Rectal smooth muscle tissue (tissue), 1 donor: ENCODE results near the gene LIN7A.

Source experiments
- H3K27ac ChIP-seq: one replicate; pipeline ENCODE4 v1.7.0; 2013; ENCODE audit warnings: low read depth, low read length, inconsistent platforms
- H3K27me3 ChIP-seq: one replicate; pipeline ENCODE4 v1.7.0; 2013; ENCODE audit warnings: low read length; ENCODE audit not compliant: control insufficient read depth, insufficient read depth
- H3K36me3 ChIP-seq: one replicate; pipeline ENCODE4 v1.7.0; 2013; ENCODE audit warnings: low read length; ENCODE audit not compliant: control insufficient read depth, insufficient read depth
- H3K4me1 ChIP-seq: one replicate; pipeline ENCODE4 v1.7.0; 2013; ENCODE audit warnings: low read length; ENCODE audit not compliant: control insufficient read depth, insufficient read depth
- H3K4me3 ChIP-seq: one replicate; pipeline ENCODE4 v1.7.0; 2013; ENCODE audit warnings: low read length
- H3K9ac ChIP-seq: one replicate; pipeline ENCODE4 v1.7.0; 2013; ENCODE audit warnings: low read length

The LIN7A gene

GRCh38 chr12:80937391-80938238 is at the start of gene LIN7A:
LIN7A (minus strand) TSS chr12:80937934; CDS start chr12:80937722, 212 bp downstream.
- H3K27ac ChIP-seq = peak within 1 kb of the TSS; percentile 30

GRCh38 chr12:80986224-80986623 is 48.5 kb upstream of the LIN7A start:
- Histone ChIP-seq H3K9ac (no peak overlapping the region), H3K27ac (no peak overlapping the region), H3K36me3 (no peaks in the 10 kb centered on the region), H3K4me1 (no peaks in the 10 kb centered on the region), H3K27me3 (no peaks in the 10 kb centered on the region), H3K4me3 (no peak overlapping the region)

More at GRCh38 chr12:80937391-80938238, at the start of gene LIN7A:
- Histone ChIP-seq H3K36me3 (no peaks in the 10 kb centered on the region), H3K4me3 (peak within 1 kb of the TSS; percentile 77), H3K4me1 (no peaks in the 10 kb centered on the region), H3K27me3 (no peaks in the 10 kb centered on the region), H3K9ac (peak within 1 kb of the TSS; percentile 37)

GRCh38 chr12:80979816-80980215 is 42.1 kb upstream of the LIN7A start:
- no peak overlapping the region for H3K9ac ChIP-seq
- H3K27ac ChIP-seq = no peak overlapping the region
- H3K4me3 ChIP-seq = no peak overlapping the region
- no peaks in the 10 kb centered on the region for H3K36me3 ChIP-seq
- H3K4me1 ChIP-seq = no peaks in the 10 kb centered on the region
- no peaks in the 10 kb centered on the region for H3K27me3 ChIP-seq

GRCh38 chr12:80979251-80979650 is 41.5 kb upstream of the LIN7A start:
- Histone ChIP-seq H3K27ac (no peak overlapping the region), H3K36me3 (no peaks in the 10 kb centered on the region), H3K4me1 (no peaks in the 10 kb centered on the region), H3K4me3 (no peak overlapping the region), H3K27me3 (no peaks in the 10 kb centered on the region), H3K9ac (no peak overlapping the region)

GRCh38 chr12:80977346-80977745 is 39.6 kb upstream of the LIN7A start:
- H3K27me3 ChIP-seq = no peaks in the 10 kb centered on the region
- H3K9ac ChIP-seq = no peak overlapping the region
- no peak overlapping the region for H3K4me3 ChIP-seq
- no peak overlapping the region for H3K27ac ChIP-seq
- H3K4me1 ChIP-seq = no peaks in the 10 kb centered on the region
- no peaks in the 10 kb centered on the region for H3K36me3 ChIP-seq

- Histone ChIP-seq H3K27ac (no peak overlapping the region), H3K27me3 (no peaks in the 10 kb centered on the region), H3K9ac (no peak overlapping the region), H3K36me3 (no peaks in the 10 kb centered on the region), H3K4me1 (no peaks in the 10 kb centered on the region), H3K4me3 (no peak overlapping the region)
Measured at GRCh38 chr12:80968326-80968725, 30.6 kb upstream of the LIN7A start.

- H3K9ac ChIP-seq = no peak overlapping the region
- H3K36me3 ChIP-seq = no peaks in the 10 kb centered on the region
- H3K4me1 ChIP-seq = no peaks in the 10 kb centered on the region
- no peak overlapping the region for H3K4me3 ChIP-seq
- H3K27me3 ChIP-seq = no peaks in the 10 kb centered on the region
- no peak overlapping the region for H3K27ac ChIP-seq
Measured at GRCh38 chr12:80967565-80967964, 29.8 kb upstream of the LIN7A start.

GRCh38 chr12:80966001-80966400 is 28.3 kb upstream of the LIN7A start:
- Histone ChIP-seq H3K4me3 (no peak overlapping the region), H3K27ac (no peak overlapping the region), H3K36me3 (no peaks in the 10 kb centered on the region), H3K27me3 (no peaks in the 10 kb centered on the region), H3K9ac (no peak overlapping the region), H3K4me1 (no peaks in the 10 kb centered on the region)

- Histone ChIP-seq H3K36me3 (no peaks in the 10 kb centered on the region), H3K4me1 (no peaks in the 10 kb centered on the region), H3K9ac (no peak overlapping the region), H3K27ac (no peak overlapping the region), H3K4me3 (no peak overlapping the region), H3K27me3 (no peaks in the 10 kb centered on the region)
Measured at GRCh38 chr12:80958162-80958561, 20.4 kb upstream of the LIN7A start.

GRCh38 chr12:80954857-80955520 is 17.3 kb upstream of the LIN7A start:
- Histone ChIP-seq H3K9ac (no peak overlapping the region), H3K27me3 (no peaks in the 10 kb centered on the region), H3K4me1 (no peaks in the 10 kb centered on the region), H3K36me3 (no peaks in the 10 kb centered on the region), H3K4me3 (no peak overlapping the region), H3K27ac (no peak overlapping the region)

- Histone ChIP-seq H3K9ac (no peak overlapping the region), H3K4me1 (no peaks in the 10 kb centered on the region), H3K27me3 (no peaks in the 10 kb centered on the region), H3K4me3 (no peak overlapping the region), H3K36me3 (no peaks in the 10 kb centered on the region), H3K27ac (no peak overlapping the region)
Measured at GRCh38 chr12:80952443-80952842, 14.7 kb upstream of the LIN7A start.

- Histone ChIP-seq H3K27me3 (no peaks in the 10 kb centered on the region), H3K27ac (no peak overlapping the region), H3K4me3 (no peak overlapping the region), H3K4me1 (no peaks in the 10 kb centered on the region), H3K9ac (no peak overlapping the region), H3K36me3 (no peaks in the 10 kb centered on the region)
Measured at GRCh38 chr12:80946591-80946990, 8.9 kb upstream of the LIN7A start.

GRCh38 chr12:80943338-80943737 is 5.6 kb upstream of the LIN7A start:
- Histone ChIP-seq H3K36me3 (no peaks in the 10 kb centered on the region), H3K27me3 (no peaks in the 10 kb centered on the region), H3K9ac (no peak overlapping the region), H3K27ac (no peak overlapping the region), H3K4me1 (no peaks in the 10 kb centered on the region), H3K4me3 (no peak overlapping the region)
